ENCODE measurements around the gene ARHGEF11.
A peak's percentile ranks its signal among the peaks of the same experiment; 100 is the strongest.
"Not testable (repeated sequence)": the region's sequence is repeated elsewhere in the genome, so short reads cannot be mapped to it uniquely, and the experiment has no call there.

ARHGEF11 gene

DNA sequence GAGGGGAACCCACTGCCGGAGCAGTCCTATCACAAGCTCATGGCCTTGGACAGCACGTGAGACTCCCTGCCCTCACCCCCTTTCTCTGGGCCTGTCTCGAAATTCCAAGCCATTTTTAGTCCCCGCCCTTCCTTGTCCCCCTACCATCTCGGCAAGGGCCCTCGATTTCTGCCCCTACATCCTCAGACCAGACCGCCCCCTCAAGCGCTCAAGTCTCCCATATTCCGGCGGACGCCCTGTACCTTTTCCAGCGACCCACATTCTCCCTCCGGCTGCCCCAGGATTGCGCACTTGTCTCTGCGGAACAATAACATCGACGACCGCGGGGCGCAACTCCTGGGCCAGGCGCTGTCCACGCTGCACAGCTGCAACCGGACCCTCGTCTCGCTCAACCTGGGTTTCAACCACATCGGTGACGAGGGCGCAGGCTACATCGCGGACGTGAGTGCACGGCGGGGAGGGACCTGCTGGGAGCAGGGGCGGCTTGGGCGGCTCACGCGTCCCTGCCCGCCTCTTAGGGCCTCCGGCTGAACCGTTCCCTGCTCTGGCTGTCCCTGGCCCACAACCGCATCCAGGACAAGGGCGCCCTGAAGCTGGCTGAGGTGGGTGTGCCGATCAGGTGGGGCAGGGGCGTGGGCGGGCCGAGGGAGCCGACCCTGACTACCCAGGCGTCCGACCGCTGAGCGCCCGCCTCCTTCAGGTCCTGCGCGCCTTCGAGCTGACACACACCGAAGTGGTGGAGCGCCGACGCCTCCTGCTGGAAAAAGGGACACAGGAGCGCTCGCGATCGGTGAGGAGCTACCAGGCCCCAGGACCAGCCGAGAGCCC, 118.1 kb downstream of the ARHGEF11 start:
- peak; percentile 81 for DNase-seq

DNA sequence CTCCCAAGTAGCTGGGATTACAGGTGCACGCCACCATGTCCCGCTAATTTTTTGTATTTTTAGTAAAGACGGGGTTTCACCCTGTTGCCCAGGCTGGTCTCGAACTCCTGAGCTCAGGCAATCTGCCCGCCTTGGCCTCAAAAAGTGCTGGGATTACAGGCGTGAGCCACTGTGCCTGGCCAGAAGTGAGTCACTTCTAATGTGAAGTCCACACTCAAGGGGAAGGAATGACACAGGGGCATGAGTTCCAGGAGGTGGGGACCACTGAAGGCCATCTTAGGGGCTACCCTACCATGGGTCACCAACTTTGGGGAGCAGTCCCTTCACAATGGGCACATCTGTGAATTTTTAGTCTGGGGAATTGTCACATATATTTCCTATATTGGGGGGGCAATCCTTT, 118.8 kb downstream of the ARHGEF11 start:
- DNase-seq, result not testable (repeated sequence)

DNA sequence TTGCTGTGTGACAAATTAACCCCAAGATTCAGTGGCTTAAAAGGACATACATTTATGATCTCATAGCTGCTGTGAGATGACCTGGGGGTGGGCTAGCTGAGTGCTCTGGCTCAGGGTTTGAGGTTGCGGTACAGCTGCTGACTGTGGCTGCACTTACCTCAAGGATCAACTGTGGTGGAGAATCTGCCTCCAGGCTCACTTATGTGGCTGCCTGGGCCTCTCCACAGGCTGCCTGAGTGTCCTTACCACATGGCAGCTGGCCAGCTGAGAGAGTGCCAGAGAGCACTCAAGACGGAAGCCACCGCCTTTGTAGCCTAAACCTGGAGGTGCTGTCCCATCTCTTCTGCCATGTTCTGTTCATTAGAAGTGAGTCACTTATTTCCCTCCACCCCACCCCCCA, 119.4 kb downstream of the ARHGEF11 start:
- DNase-seq, result peak; percentile 72

DNA sequence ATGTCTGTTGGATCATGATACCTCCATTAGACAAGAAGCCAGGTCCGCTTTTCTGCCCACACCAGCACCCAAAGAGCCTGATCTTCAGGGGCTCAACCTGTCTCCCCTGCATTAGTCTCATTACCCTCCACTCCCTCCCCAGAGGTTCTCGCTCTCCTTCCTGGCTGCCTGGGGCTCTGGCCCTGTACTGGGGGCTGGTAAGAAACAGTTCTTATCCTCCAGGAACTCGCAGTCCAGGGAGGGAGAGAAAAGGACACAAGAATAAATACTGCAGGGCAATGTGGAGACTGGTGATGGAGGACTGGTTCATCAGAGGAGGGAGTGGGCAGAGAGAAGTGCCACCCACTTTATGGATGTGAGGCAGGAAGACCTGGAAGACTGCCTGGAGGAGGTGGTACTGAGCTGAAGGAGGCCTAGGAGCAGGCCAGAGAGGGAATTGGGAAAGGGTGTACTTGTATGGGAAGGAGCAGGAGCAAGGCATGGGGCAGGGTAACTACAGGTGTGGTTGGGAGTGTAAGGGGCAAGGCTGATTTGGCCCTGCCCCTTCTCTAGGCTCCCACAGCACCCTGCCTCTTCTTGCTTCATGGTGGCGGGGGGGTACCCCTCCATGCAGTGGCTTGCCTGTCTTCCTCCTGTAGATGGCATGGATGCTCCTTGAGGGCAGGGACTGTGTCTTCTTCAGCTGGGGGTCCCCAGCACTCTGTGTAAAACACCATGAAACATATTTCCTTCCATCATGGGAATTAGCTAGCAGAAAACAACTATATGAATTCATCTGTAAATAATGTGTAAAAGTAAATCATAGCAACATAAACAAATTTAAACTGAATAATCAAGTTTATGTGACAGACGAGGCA, 120.2 kb downstream of the ARHGEF11 start:
- no peak for DNase-seq

DNA sequence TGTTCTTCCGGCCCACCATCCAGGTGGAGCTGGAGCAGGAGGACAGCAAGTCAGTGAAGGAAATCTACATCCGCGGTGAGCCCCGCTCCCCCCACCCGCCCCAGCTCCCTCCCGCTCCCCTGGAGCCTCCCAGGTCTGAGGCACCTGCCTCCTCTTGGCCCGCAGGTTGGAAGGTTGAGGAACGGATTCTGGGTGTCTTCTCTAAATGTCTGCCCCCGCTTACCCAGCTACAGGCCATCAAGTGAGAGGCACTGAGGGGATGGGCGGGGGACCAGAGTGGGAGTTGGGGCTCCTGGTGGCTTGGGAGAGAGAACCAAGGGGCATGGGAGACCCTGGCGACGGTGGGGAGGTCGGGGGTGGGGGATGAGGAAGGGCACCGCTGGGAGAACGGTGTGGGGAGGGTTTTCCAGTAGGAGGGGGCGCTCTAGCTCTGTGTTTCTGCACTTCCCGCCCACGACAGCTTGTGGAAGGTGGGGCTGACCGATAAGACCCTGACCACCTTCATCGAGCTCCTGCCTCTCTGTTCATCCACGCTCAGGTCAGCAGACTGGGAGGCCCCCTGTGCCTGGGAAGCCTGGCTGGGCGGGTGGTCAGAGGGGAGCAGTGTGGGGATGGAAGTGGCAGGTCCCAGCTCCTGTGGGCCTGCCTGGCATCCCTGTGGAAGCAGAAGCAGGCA, 120.9 kb downstream of the ARHGEF11 start:
- no peak for DNase-seq

DNA sequence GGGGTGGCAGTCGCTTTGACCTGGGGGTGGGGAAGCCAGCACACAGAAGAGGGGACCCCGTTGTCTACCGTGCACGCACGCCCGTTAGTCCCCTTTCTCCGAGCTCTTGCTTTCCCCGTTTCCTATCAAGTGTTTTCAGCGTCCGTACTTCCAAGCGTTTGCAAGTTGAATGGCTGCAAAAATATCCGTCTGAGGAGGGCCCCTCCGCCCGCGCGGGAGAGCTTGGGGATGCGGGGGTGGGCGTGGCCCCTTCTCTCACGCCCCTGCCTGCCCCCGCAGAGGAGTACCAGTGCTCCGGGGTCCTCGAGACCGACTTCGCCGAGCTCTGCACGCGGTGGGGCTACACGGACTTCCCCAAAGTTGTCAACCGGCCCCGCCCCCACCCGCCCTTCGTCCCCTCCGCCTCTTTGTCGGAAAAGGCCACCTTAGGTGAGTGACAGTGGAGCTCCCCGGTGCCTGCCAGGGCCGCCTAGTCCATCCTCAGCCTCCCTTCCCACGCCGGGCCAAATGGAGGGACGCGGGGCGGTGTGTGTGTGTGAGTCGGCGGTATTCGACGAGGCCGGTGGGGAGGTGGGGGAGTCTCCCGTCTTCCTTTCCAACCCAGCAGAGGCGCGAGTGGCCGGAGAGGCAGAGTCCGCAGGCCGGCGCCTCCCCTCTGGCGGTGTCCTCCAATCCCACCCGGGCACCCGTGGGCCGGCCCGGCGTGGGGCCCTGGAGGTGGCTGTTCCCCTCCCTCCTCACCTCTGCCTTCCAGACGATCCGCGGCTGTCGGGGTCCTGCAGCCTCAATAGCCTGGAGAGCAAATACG, 121.7 kb downstream of the ARHGEF11 start:
- no peak for DNase-seq

DNA sequence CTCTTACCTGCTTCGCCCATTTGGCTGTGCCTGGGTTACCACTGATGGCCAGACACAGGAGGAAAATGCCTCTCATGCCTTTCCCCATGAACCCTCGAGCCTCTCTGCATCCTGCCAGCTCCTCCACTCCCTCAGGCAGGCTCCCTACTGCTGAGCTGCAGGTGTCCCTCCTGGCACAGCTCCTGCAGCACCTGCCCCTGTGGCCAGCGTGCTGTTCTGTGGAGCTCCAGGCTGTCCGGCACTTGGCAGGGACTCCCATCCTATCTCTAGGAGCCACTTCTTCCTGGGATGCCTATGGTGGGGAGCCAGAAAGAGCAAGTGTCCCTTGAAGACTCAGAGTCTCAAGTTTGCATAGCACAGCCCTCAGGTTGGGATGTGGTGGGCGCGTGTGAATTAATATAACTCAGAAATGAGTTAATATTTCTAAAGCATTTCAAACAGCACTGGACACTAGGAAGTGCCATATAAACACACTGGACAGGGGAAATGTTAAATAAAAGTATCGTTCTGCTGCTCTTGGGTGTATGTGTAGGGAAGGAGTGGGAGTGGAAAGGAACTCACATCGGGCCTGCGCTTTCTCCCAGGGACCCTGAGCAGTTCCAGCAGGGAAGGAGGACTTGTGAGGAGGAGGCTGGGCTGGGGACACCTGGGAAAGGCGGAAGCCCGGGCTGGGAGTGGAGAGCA, 122.4 kb downstream of the ARHGEF11 start:
- DNase-seq, result peak; percentile 76

DNA sequence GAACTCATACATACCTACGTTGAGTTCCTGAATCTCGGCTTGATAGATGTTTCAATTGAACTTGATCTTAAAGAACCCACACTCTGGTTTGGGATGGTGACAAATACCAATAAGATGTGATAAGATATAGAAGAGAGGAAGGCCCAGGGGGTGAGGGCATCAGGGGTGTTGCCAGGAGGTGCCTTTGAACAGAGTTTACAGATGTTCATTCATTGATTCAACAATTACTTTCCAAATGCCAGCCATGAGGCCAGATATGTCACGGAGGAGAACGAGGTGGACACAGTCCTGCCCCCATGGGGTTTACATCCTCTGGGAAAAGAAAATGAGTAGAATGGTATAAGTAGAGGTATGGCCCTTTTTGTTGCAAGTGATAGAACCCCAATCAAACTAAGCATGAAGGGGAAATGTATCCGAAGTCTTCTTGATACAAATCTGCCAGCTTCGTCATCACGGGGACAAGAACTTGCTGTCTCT, 124.5 kb downstream of the ARHGEF11 start:
- DNase-seq, result no peak

DNA sequence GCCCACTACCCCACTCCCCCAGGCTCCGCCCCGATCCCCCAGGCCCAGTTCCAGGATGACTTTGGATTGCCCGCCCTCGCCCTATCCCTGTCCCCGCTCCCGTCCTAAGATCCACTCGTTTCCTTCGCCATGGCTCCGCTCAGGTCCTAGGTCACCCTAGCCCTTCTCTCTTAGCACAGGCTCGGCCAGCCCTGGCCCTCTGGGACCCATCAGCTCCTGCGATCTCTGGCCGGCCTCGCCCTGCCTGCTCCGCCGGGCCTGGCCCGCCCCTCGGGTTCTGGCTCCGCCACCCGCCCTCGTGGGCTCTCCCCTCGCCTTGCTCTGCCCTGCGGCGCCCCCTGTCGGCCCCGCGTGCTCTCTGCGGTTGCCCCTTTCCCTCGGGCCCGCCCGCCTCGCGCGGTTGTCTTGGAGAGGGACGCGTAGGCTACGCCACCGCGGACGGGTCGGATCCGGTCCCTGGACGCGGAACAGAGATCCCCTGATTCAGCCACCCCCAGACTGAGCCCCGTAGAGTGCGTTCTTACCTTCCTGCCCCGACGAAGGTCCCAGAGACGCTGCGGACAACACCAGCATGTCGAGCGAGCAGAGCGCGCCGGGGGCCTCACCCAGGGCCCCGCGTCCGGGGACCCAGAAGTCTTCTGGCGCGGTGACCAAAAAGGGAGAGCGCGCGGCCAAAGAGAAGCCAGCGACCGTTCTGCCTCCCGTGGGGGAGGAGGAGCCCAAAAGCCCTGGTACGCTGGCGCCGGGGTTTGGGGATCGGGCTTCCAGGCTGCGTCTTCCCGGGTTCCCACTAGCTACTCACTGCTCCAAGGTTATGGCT, 125.1 kb downstream of the ARHGEF11 start, which contains the start of gene LRRC71:
Gene LRRC71, plus strand, starts transcription at position 400 of the 820 bp plus-strand sequence. Its CDS starts 172 bp downstream, at position 572.
- DNase-seq, result peak; percentile 49

DNA sequence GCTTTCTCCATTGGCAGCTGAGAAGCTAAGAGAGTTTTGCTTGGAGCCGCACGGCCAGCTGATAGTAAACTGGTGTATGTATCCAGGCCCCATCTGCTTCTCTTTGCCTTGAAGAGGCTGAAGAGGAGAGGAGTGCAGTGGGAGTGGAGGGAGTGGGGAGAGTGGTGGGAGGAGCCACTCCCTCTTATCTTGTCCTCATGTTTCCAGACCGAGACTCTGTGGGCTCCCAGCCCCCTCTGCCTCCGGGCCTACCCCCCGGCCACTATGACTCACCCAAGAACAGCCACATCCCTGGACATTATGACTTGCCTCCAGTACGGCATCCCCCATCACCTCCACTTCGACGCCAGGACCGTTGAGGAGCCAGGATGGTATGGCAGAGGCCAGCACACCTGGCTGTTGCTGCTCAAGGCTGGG, 131.1 kb downstream of the ARHGEF11 start:
- no peak for DNase-seq

DNA sequence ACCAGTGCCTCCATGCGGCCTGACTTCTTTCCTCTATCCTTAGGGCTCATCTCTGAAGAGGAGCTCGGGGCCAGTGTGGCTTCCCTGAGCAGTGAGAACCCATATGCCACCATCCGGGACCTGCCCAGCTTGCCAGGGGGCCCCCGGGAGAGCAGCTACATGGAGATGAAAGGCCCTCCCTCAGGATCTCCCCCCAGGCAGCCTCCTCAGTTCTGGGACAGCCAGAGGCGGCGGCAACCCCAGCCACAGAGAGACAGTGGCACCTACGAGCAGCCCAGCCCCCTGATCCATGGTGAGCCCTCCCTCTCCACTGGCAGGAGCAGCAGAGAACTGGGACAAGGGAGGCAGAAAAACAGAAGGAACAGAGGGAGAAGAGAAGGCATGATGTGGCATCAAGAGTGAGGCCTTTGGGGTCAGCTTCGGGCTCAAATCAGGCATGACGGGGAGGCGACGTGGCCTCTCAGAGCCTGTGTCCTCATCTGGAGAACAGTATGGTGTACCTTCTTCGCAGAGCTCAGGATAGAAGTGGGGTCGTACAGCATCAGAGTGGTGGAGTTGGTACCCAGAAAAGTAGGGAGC, 131.6 kb downstream of the ARHGEF11 start:
- no peak for DNase-seq

DNA sequence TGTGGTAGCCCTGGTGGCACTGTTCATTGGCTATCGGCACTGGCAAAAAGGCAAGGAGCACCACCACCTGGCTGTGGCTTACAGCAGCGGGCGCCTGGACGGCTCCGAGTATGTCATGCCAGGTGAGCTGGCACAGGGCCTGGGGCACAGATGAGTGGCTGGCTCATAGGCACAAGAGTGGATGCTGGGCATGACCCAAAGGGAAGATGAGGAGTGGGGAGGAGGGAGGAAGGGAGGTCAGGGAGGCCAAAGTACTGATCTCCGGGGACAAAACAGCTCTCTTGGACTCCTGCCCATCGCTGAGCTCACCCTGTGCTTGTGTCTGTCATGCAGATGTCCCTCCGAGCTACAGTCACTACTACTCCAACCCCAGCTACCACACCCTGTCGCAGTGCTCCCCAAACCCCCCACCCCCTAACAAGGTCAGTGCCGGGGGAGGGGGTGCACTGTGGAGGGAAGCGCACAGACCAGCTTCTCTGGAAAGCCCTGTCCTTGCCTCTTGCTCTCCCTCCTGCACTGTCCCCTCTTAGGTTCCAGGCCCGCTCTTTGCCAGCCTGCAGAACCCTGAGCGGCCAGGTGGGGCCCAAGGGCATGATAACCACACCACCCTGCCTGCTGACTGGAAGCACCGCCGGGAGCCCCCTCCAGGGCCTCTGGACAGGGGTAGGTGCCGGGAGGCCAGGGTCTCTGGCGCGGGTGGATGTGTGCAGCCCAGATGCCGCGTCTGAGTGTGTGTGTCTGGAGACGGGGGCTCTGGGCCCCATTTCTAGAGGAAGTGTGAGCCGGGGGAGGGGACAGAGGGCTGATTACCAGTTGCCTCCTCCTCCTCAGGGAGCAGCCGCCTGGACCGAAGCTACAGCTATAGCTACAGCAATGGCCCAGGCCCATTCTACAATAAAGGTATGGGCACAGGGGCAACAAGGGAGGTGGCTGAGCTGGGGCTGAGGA, 132.4 kb downstream of the ARHGEF11 start:
- DNase-seq, result no peak

DNA sequence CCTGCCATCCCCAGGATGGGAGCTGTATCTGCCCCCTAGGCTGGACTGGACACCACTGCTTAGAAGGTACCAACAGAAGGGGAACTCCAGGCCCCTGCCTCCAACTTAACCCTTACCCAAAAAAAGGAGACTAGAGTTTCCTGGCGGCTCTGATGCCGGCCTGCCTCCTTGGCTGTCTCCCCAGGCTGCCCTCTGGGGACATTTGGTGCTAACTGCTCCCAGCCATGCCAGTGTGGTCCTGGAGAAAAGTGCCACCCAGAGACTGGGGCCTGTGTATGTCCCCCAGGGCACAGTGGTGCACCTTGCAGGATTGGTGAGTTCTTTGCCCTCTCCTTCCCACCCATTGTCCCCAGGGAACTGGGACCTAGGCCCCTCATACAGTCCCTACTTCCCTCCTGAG, 133.2 kb downstream of the ARHGEF11 start:
- no peak for DNase-seq

DNA sequence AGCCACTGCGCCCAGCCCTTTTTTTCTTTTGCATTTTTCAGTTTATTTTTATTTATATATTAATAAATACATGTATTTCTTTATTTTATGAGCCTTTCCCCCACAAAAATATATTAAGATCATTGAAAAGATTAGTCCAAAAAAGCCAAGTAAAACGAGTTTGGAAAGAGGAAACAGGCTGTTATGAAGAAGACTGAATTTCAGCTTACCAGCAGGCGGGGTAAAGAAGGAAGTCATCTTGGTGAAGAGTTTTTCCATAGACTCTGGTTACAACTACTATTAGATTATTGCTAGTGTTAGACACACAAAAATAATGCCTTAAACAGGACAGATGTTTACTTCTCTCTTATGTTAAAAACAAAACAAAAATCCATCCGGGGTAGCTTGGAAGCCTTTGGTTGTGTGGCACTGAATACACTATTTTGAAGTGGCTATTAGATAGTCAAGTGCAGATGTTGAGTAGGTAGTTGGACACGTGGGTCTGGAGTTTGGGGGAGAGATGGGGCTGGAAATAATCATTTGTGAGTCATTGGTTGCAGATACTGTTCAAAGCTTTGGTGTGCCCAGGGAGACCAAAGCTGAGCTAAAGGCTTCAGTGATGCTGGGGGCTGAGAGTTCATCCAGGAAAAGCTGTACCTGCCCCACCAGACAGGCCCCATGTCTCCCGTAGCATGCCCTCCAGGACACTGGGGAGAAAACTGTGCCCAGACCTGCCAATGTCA, 133.8 kb downstream of the ARHGEF11 start:
- DNase-seq, result no peak

DNA sequence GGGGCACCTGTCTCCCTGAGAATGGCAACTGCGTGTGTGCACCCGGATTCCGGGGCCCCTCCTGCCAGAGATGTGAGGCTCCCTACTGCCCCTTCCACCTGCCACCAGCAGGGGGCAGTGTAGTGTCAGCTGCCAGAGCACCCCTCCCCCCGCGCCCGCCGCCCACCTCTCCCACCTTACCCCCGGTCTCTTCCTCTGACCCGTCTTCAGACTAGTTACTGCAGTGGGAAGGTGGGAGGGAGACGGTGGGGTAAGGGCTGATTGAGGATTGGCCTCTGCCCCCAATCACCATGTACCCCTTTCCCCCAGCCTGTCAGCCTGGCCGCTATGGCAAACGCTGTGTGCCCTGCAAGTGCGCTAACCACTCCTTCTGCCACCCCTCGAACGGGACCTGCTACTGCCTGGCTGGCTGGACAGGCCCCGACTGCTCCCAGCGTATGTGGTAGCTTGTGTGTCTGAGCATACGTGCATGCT, 135.2 kb downstream of the ARHGEF11 start:
- DNase-seq, result peak; percentile 41

DNA sequence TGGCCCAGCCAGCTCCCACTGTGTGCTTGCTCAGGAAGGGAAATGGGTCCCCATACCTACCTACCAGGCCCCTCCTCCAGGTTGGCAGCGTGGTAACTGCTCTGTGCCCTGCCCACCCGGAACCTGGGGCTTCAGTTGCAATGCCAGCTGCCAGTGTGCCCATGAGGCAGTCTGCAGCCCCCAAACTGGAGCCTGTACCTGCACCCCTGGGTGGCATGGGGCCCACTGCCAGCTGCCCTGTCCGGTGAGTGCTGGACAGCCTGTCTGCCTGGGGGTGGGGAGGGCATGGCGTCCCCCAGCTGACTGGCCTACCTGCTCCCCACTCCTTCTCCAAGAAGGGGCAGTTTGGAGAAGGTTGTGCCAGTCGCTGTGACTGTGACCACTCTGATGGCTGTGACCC, 135.9 kb downstream of the ARHGEF11 start:
- DNase-seq, result no peak

DNA sequence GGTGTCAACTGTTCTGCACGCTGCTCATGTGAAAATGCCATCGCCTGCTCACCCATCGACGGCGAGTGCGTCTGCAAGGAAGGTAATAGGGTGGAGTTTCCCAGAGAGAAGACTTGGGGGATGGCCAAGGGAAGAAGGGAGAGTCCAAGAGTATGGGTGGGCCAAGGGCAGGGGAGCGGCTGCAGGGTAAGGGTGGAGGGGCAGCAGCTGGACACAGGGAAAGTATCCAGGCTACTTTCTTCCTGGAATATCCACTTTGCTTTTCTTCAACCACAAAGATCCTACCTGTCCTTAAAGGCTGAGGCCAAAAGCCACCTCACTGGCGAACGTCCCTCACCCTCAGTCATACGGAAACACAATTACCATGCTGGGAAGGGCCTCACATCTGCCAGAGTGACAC, 136.6 kb downstream of the ARHGEF11 start:
- DNase-seq, result no peak

DNA sequence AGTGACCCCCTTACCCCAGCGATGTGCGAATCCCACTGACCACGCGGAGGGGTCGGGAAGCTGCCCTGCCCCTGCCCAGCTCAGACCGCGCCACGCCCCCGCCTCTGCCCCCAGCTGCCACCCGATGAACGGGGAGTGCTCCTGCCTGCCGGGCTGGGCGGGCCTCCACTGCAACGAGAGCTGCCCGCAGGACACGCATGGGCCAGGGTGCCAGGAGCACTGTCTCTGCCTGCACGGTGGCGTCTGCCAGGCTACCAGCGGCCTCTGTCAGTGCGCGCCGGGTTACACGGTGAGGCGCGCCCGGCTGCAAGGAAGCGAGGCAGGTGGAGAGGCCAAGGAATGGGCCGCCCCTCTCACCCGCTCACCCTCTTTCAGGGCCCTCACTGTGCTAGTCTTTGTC, 137.0 kb downstream of the ARHGEF11 start:
- DNase-seq, result no peak
